A549 (cell line): Measurements from ENCODE around the gene IFNA14. TPM values are rescaled to one million over a fixed set of nuclear protein-coding genes. Genes with fewer than 3 reads are reported as not detected.

ENCODE experiments used
- ATAC-seq, 2 experiments: fragments of 200-7000 bp in 1 of 2; fragments of >200 bp in 1 of 2; cut with Nextera tagmentation in 1 of 2; cut with Tn5 transposase in 1 of 2; 3 replicates each; pipeline versions ENCODE4 v1.8.0 to v1.9.1; 2018 to 2020; ENCODE audit warnings: mild to moderate bottlenecking in 1 of 2, moderate library complexity in 1 of 2
- CTCF ChIA-PET: fragments of 300-600 bp; sonication (Branson Sonifier 250); formaldehyde crosslinking; extraction: SDS; loops from one replicate; lab custom pipeline; 2021; ENCODE audit warnings: antibody characterized with exemption, inconsistent platforms; lab: Yijun Ruan, JAX
- POLR2A ChIA-PET: fragments of 350-600 bp; formaldehyde crosslinking; extraction: SDS; loops from one replicate; lab custom pipeline; 2021; ENCODE audit warnings: antibody characterized with exemption, inconsistent platforms; lab: Yijun Ruan, JAX
- DNase-seq, 2 experiments: peaks; one replicate each; pipeline versions ENCODE4 v3.0.0 to v3.0.0-alpha.2; 2011 to 2016; ENCODE audit warnings: low read depth in 1 of 2, low spot score in 1 of 2
- FAIRE-seq: peaks from 2 replicates; lab custom pipeline; 2011; peaks lifted over from hg19 to GRCh38; lab: Jason Lieb, UNC
- H3K27ac ChIP-seq, 2 experiments: fragments of >200 bp; sonication (Bioruptor Twin); formaldehyde crosslinking; 3 replicates each; pipeline ENCODE4 v1.5.1; 2016 to 2017
- H3K4me1 ChIP-seq: fragments of >200 bp; sonication (Bioruptor Twin); formaldehyde crosslinking; 3 replicates; pipeline ENCODE4 v1.6.1; 2016
- H3K4me2 ChIP-seq: fragments of >200 bp; sonication (Bioruptor Twin); formaldehyde crosslinking; 3 replicates; pipeline ENCODE4 v1.6.1; 2016
- H3K4me3 ChIP-seq: fragments of >200 bp; sonication (Bioruptor Twin); formaldehyde crosslinking; 3 replicates; pipeline ENCODE4 v1.5.1; 2016
- H3K9me3 ChIP-seq: fragments of >200 bp; sonication (Bioruptor Twin); formaldehyde crosslinking; 3 replicates; pipeline ENCODE4 v1.6.1; 2016
- CBX2 ChIP-seq: fragments of 200-600 bp; sonication (generic); IDR thresholded peaks from 2 replicates; pipeline ENCODE4 v1.6.1; 2016; ENCODE audit warnings: low read depth, mild to moderate bottlenecking, borderline replicate concordance
- FOSB ChIP-seq: fragments of 250-450 bp; sonication (Bioruptor Pico); IDR thresholded peaks from 2 replicates; pipeline ENCODE4 v1.5.0; 2020; ENCODE audit warnings: mild to moderate bottlenecking, moderate library complexity
- FOSL2 ChIP-seq, 2 experiments: fragments of 450-650 bp in 1 of 2; fragments of >200 bp in 1 of 2; sonication (Bioruptor Twin) in 1 of 2; formaldehyde crosslinking; IDR thresholded peaks; 2 replicates each; pipeline versions ENCODE4 v1.5.0 to v1.6.1; 2016 to 2020; ENCODE audit warnings: mild to moderate bottlenecking in 1 of 2, moderate library complexity in 1 of 2
- HDAC2 ChIP-seq: fragments of 200-600 bp; sonication (generic); IDR thresholded peaks from 2 replicates; pipeline ENCODE4 v1.6.1; 2016
- HOXB5 ChIP-seq: fragments of 250-450 bp; sonication (Bioruptor Pico); IDR thresholded peaks from 2 replicates; pipeline ENCODE4 v1.5.0; 2020; ENCODE audit warnings: mild to moderate bottlenecking, moderate library complexity
- MAFK ChIP-seq: fragments of 450-650 bp; IDR thresholded peaks from 2 replicates; pipeline ENCODE4 v1.6.1; 2014; ENCODE audit not compliant: partially characterized antibody
- MAZ ChIP-seq: fragments of 150-350 bp; IDR thresholded peaks from 2 replicates; pipeline ENCODE4 v1.6.1; 2014; ENCODE audit warnings: antibody characterized with exemption, low read depth, low read length, borderline replicate concordance
- NPAS2 ChIP-seq: fragments of 250-450 bp; sonication (Bioruptor Pico); IDR thresholded peaks from 2 replicates; pipeline ENCODE4 v1.8.0; 2022; ENCODE audit warnings: mild to moderate bottlenecking, moderate library complexity, borderline replicate concordance
- PHF8 ChIP-seq: fragments of 200-600 bp; sonication (generic); IDR thresholded peaks from 2 replicates; pipeline ENCODE4 v1.6.1; 2016; ENCODE audit warnings: low read depth, mild to moderate bottlenecking, antibody characterized with exemption, moderate library complexity, borderline replicate concordance
- POLR2A ChIP-seq: IDR thresholded peaks from 2 replicates; pipeline ENCODE4 v1.6.1; 2012; ENCODE audit warnings: mild to moderate bottlenecking, low read length
- RARB ChIP-seq: fragments of 250-450 bp; sonication (Bioruptor Pico); IDR thresholded peaks from 2 replicates; pipeline ENCODE4 v1.8.0; 2021; ENCODE audit warnings: mild to moderate bottlenecking, moderate library complexity
- TP53 ChIP-seq: fragments of 250-450 bp; sonication (Bioruptor Pico); IDR thresholded peaks from 2 replicates; pipeline ENCODE4 v1.5.0; 2021; ENCODE audit warnings: mild to moderate bottlenecking, moderate library complexity
- ZC3H11A ChIP-seq: fragments of 450-650 bp; IDR thresholded peaks from 2 replicates; pipeline ENCODE4 v1.6.1; 2014; ENCODE audit warnings: antibody characterized with exemption, mild to moderate bottlenecking
- ZSCAN20 ChIP-seq: fragments of 250-450 bp; sonication (Bioruptor Pico); IDR thresholded peaks from 2 replicates; pipeline ENCODE4 v1.8.0; 2022; ENCODE audit warnings: mild to moderate bottlenecking, moderate library complexity
- WGBS: methylation state at CpG from one replicate; pipeline ENCODE4 v1.1.6; 2017; ENCODE audit errors: missing lambda C conversion rate; 5-methylcytosine and 5-hydroxymethylcytosine counted together
- polyA plus RNA-seq, 4 experiments: library from polyadenylated mRNA; depleted of rRNA in 3 of 4; stranded (reverse); fragments of >200 nt; fragmentation: RNase III in 1 of 4; extraction: RNeasy Plus Mini Kit Qiagen cat#74134 plus additional on column Dnase treatment in 1 of 4; gene quantifications; 2 replicates in 3 of 4; 3 replicates in 1 of 4; pipeline ENCODE4 v1.2.3, GENCODE V29; 2011 to 2017
- TF ChIP-seq, protein P1 (sequence below): fragments of 150-350 bp; IDR thresholded peaks from 2 replicates; pipeline ENCODE4 v1.6.1; 2014; ENCODE audit warnings: low read depth, mild to moderate bottlenecking, low read length
- TF ChIP-seq, protein P2 (sequence below): fragments of >200 bp; sonication (Bioruptor Twin); formaldehyde crosslinking; IDR thresholded peaks from 3 replicates; pipeline ENCODE4 v1.6.1; 2016
- TF ChIP-seq, protein P3 (sequence below): fragments of >200 bp; sonication (Bioruptor Twin); formaldehyde crosslinking; IDR thresholded peaks from 2 replicates; pipeline ENCODE4 v1.6.1; 2016
- TF ChIP-seq, protein P4 (sequence below): fragments of 200-600 bp; sonication (generic); IDR thresholded peaks from 2 replicates; pipeline ENCODE4 v1.6.1; 2016; ENCODE audit warnings: antibody characterized with exemption, mild to moderate bottlenecking, moderate library complexity
- TF ChIP-seq, protein P5 (sequence below): IDR thresholded peaks from 2 replicates; pipeline ENCODE4 v1.6.1; 2012; ENCODE audit warnings: low read depth, borderline replicate concordance
- TF ChIP-seq, protein P6 (sequence below): IDR thresholded peaks from 2 replicates; pipeline ENCODE4 v1.6.1; 2012

IFNA14 gene
- polyA plus RNA-seq, 2 of the 4 experiments (the other 2 are of a cell fraction): not detected

DNA sequence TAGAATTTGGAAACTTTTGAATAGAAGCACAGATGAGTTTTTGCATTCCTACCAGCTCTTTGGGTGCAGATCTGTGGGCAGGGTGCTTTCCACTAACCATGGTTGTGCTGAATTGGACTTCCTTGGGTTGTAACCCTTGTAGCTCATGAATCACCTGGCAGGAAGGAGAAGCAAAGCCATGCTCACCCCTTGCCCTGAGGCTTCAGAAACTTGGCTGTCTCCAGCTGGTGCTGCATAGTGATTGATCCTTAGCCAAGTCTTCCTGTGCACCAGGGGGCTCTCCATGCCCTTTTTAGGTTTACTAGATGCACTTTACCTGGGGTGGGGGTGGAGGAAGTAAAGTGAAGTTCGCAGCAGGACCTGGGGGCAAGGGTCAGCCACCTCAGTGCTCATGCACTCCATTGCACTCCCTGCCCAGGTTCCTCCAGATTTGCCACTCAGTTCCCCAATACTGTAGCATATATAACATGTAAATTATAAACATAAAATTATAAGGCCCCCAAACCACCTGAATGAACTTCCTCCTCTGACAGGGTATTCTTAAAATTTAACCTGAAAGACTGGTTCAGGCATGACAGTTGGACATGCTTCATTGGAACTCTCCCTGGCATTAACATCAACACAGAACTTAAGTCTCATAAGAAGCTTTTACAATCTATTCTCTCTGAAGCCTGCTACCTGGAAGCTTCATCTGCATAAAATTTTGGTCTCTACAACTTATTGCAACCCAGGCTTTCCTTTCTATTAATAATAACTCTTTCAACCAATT is 25.8 kb upstream of the IFNA14 start:
- WGBS: 0% methylated on average over 1 of the region's 1 CpG
- TF ChIP-seq MAFK: no peak
- no peak for TF ChIP-seq CBX2
- TF ChIP-seq, protein P1, sequence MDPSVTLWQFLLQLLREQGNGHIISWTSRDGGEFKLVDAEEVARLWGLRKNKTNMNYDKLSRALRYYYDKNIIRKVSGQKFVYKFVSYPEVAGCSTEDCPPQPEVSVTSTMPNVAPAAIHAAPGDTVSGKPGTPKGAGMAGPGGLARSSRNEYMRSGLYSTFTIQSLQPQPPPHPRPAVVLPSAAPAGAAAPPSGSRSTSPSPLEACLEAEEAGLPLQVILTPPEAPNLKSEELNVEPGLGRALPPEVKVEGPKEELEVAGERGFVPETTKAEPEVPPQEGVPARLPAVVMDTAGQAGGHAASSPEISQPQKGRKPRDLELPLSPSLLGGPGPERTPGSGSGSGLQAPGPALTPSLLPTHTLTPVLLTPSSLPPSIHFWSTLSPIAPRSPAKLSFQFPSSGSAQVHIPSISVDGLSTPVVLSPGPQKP: no peak
- TF ChIP-seq HDAC2: no peak
- no peak for TF ChIP-seq TP53
- no peak for TF ChIP-seq POLR2A
- TF ChIP-seq, protein P2, sequence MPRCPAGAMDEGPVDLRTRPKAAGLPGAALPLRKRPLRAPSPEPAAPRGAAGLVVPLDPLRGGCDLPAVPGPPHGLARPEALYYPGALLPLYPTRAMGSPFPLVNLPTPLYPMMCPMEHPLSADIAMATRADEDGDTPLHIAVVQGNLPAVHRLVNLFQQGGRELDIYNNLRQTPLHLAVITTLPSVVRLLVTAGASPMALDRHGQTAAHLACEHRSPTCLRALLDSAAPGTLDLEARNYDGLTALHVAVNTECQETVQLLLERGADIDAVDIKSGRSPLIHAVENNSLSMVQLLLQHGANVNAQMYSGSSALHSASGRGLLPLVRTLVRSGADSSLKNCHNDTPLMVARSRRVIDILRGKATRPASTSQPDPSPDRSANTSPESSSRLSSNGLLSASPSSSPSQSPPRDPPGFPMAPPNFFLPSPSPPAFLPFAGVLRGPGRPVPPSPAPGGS: no peak
- no peak for TF ChIP-seq RARB (CRISPR knock-in tag)
- TF ChIP-seq MAZ: no peak
- no peak for TF ChIP-seq ZSCAN20
- no peak for TF ChIP-seq ZC3H11A
- TF ChIP-seq FOSB: no peak
- no peak for TF ChIP-seq NPAS2
- TF ChIP-seq, all 56 proteins: peak for 0
- ATAC-seq (no peak), DNase-seq (no peak), FAIRE-seq (no peak)
- no peaks in the 10 kb centered on the region; the same call in 2 of the 3 replicates for H3K9me3 ChIP-seq
- no peak overlapping the region for H3K27ac ChIP-seq
- ChIA-PET POLR2A (no interaction called here), CTCF (interaction anchor here (0.6 to 6.1 kb wide), 4 partner anchors 13 to 53 kb away, joined by 3 to 40 read pairs (median 4); no protein-coding TSS in a partner anchor)
- H3K4me1 ChIP-seq: no peaks in the 10 kb centered on the region
- no peak overlapping the region for H3K4me3 ChIP-seq
- H3K4me2 ChIP-seq: no peak overlapping the region

DNA sequence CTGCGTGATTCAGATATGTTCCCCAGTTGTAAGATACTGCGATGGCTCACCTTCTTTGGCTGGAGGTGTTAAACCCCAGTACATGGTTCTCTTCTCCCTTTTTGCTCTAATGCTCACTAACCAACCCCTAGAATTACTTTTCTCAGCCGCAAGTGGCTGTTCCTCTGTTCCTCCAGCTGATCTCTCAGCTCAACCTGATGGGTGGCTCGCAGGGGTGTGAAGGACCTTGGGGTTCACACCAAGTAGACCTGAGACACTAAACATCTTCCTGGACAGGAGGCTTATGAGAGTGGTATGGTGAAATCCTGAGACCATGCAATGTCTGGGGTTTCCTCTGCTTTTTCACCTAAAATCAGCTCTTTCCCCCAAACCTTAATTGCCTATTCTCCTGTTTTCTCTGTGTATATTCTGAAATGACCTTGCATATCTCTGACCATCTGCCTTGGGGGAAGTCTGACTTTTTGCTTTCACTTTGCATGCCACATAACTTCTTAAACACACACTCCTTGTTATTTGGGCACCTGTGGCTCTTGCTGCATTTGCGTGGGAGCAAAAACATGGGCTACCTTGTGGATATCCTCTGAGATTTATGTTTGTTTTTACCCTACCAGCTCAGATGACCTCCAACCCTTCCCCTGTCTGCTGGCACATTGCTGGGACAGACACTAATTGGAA is 15.9 kb upstream of the IFNA14 start:
- H3K4me1 ChIP-seq: no peaks in the 10 kb centered on the region
- ATAC-seq (no peak), DNase-seq (no peak)
- POLR2A ChIA-PET: no interaction called here
- no peak overlapping the region for H3K27ac ChIP-seq
- no peak overlapping the region for H3K4me3 ChIP-seq
- WGBS: 57% methylated on average over 5 of the region's 5 CpGs
- no peak overlapping the region for H3K4me2 ChIP-seq
- CTCF ChIA-PET: interaction anchor here (0.8 to 1.6 kb wide), 5 partner anchors 19 to 200 kb away, joined by 3 to 4 read pairs (median 3); no protein-coding TSS in a partner anchor
- no peak for TF ChIP-seq CBX2
- no peak for TF ChIP-seq FOSL2 (IDR thresholded peaks at IDR 0.05)
- TF ChIP-seq FOSL2 (CRISPR knock-in tag; IDR thresholded peaks at IDR 0.05): no peak
- TF ChIP-seq, protein P3, sequence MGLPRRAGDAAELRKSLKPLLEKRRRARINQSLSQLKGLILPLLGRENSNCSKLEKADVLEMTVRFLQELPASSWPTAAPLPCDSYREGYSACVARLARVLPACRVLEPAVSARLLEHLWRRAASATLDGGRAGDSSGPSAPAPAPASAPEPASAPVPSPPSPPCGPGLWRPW: no peak
- TF ChIP-seq, protein P4, sequence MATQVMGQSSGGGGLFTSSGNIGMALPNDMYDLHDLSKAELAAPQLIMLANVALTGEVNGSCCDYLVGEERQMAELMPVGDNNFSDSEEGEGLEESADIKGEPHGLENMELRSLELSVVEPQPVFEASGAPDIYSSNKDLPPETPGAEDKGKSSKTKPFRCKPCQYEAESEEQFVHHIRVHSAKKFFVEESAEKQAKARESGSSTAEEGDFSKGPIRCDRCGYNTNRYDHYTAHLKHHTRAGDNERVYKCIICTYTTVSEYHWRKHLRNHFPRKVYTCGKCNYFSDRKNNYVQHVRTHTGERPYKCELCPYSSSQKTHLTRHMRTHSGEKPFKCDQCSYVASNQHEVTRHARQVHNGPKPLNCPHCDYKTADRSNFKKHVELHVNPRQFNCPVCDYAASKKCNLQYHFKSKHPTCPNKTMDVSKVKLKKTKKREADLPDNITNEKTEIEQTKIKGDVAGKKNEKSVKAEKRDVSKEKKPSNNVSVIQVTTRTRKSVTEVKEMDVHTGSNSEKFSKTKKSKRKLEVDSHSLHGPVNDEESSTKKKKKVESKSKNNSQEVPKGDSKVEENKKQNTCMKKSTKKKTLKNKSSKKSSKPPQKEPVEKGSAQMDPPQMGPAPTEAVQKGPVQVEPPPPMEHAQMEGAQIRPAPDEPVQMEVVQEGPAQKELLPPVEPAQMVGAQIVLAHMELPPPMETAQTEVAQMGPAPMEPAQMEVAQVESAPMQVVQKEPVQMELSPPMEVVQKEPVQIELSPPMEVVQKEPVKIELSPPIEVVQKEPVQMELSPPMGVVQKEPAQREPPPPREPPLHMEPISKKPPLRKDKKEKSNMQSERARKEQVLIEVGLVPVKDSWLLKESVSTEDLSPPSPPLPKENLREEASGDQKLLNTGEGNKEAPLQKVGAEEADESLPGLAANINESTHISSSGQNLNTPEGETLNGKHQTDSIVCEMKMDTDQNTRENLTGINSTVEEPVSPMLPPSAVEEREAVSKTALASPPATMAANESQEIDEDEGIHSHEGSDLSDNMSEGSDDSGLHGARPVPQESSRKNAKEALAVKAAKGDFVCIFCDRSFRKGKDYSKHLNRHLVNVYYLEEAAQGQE: no peak
- TF ChIP-seq, protein P5, sequence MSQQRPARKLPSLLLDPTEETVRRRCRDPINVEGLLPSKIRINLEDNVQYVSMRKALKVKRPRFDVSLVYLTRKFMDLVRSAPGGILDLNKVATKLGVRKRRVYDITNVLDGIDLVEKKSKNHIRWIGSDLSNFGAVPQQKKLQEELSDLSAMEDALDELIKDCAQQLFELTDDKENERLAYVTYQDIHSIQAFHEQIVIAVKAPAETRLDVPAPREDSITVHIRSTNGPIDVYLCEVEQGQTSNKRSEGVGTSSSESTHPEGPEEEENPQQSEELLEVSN: no peak
- no peak for TF ChIP-seq RARB (CRISPR knock-in tag)
- TF ChIP-seq PHF8: no peak
- no peak for TF ChIP-seq MAFK
- TF ChIP-seq ZC3H11A: no peak
- TF ChIP-seq, protein P6, sequence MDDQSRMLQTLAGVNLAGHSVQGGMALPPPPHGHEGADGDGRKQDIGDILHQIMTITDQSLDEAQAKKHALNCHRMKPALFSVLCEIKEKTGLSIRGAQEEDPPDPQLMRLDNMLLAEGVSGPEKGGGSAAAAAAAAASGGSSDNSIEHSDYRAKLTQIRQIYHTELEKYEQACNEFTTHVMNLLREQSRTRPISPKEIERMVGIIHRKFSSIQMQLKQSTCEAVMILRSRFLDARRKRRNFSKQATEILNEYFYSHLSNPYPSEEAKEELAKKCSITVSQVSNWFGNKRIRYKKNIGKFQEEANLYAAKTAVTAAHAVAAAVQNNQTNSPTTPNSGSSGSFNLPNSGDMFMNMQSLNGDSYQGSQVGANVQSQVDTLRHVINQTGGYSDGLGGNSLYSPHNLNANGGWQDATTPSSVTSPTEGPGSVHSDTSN: no peak
- TF ChIP-seq, protein P2: no peak
- no peak for TF ChIP-seq HOXB5 (CRISPR knock-in tag)
- TF ChIP-seq, all 56 proteins: peak for 0
- FAIRE-seq: no peak
- no peaks in the 10 kb centered on the region for H3K9me3 ChIP-seq
